H1 (cell line): Measurements from ENCODE around the gene PCYT1A.

ENCODE experiments used
- CEBPB ChIP-seq: IDR thresholded peaks from 2 replicates; pipeline ENCODE4 v1.6.1; 2012; ENCODE audit warnings: low read depth, low read length
- CHD1 ChIP-seq: IDR thresholded peaks from 2 replicates; pipeline ENCODE4 v1.6.1; 2012; ENCODE audit warnings: low read depth, low read length, improper control_type of control experiment
- CTCF ChIP-seq, 3 experiments: IDR thresholded peaks; 1 replicate in 2 of 3; 2 replicates in 1 of 3; pipeline versions ENCODE4 v1.5.1 to v1.6.1; 2011; ENCODE audit warnings: low read length in 3 of 3, mild to moderate bottlenecking in 3 of 3, inconsistent platforms in 2 of 3, low read depth in 1 of 3, moderate library complexity in 1 of 3; ENCODE audit not compliant: insufficient read depth in 1 of 3; ENCODE audit errors: control extremely low read depth in 1 of 3
- EZH2 ChIP-seq: fragments of 200-600 bp; sonication (generic); IDR thresholded peaks from 2 replicates; pipeline ENCODE4 v1.7.1; 2012; ENCODE audit warnings: low read depth, mild to moderate bottlenecking, moderate library complexity, low read length, inconsistent platforms; ENCODE audit not compliant: severe bottlenecking
- JUN ChIP-seq: IDR thresholded peaks from 2 replicates; pipeline ENCODE4 v1.6.1; 2011; ENCODE audit warnings: low read depth, mild to moderate bottlenecking, improper control_type of control experiment, low read length
- NANOG ChIP-seq: IDR thresholded peaks from 2 replicates; pipeline ENCODE4 v1.6.1; 2011; ENCODE audit warnings: low read length, low read depth, mild to moderate bottlenecking, inconsistent platforms; ENCODE audit not compliant: insufficient read depth, poor library complexity, severe bottlenecking
- POLR2A ChIP-seq, 2 experiments: IDR thresholded peaks; 1 replicate in 1 of 2; 2 replicates in 1 of 2; pipeline ENCODE4 v1.6.1; 2011; ENCODE audit warnings: low read depth in 2 of 2, low read length in 2 of 2, mild to moderate bottlenecking in 2 of 2; ENCODE audit errors: control extremely low read depth in 1 of 2
- POLR2AphosphoS5 ChIP-seq: IDR thresholded peaks from 2 replicates; pipeline ENCODE4 v1.6.1; 2011; ENCODE audit warnings: low read depth, low read length
- SIN3A ChIP-seq, 2 experiments: IDR thresholded peaks in 1 of 2; conservative IDR thresholded peaks in 1 of 2; 2 replicates each; pipeline ENCODE4 v1.6.1; 2011 to 2012; ENCODE audit warnings: low read length in 2 of 2, improper control_type of control experiment in 1 of 2, low read depth in 1 of 2, mild to moderate bottlenecking in 1 of 2
- SIX5 ChIP-seq: IDR thresholded peaks from 2 replicates; pipeline ENCODE4 v1.6.1; 2011; ENCODE audit warnings: mild to moderate bottlenecking, low read depth, low read length
- SRF ChIP-seq: IDR thresholded peaks from 2 replicates; pipeline ENCODE4 v1.6.1; 2011; ENCODE audit warnings: mild to moderate bottlenecking, low read depth, low read length, moderate library complexity
- SUZ12 ChIP-seq: fragments of 200-600 bp; sonication (generic); IDR thresholded peaks from 2 replicates; pipeline ENCODE4 v1.6.1; 2012; ENCODE audit warnings: mild to moderate bottlenecking, inconsistent platforms, low read length, moderate library complexity, mixed read lengths
- TEAD4 ChIP-seq: IDR thresholded peaks from 2 replicates; pipeline ENCODE4 v1.6.1; 2012; ENCODE audit warnings: low read depth, low read length, inconsistent platforms, mixed read lengths
- USF2 ChIP-seq: IDR thresholded peaks from 2 replicates; pipeline ENCODE4 v1.6.1; 2011; ENCODE audit warnings: low read length, improper control_type of control experiment

DNA sequence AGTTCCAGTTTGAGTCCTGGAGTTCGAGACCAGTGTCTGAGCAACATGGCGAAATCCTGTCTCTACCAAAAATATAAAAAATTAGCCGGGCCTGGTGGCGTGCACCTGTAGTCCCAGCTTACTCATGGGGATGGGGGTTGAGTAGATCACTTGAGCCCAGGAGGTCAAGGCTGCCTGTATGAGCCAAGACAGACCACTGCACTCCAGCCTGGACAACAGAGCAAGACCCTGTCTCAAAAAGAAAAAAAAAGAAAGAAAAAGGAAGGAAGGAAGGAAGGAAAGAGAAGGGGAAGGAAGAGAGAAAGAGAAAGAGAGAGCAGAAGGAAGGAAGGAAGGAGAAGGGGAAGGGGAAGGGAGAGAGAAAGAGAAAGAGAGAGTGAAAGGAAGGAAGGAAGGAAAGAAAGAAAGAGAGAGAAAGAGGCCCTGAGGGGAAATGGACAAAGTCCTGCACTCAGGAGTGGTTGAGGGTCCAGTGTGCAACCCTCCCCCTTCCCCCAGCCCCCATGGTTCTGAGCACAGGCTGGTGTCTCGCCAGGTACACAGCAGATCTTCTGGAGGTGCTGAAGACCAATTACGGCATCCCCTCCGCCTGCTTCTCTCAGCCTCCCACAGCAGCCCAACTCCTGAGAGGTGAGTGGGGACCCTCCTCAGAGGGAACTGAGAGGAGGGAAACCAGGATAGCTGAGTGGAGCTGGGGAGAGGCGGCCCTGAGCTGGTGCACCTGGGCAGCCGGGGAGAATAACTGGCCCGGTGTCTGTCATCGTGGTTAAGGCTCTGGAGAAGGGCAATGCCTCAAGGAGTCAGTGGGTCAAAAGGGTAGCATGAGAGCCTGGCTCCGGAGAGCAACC, 70.0 kb downstream of the PCYT1A start:
- TF ChIP-seq TEAD4, result no peak
- TF ChIP-seq CHD1, result no peak
- no peak for TF ChIP-seq EZH2
- TF ChIP-seq CEBPB, result no peak
- no peak for TF ChIP-seq CTCF (IDR thresholded peaks at IDR 0.05; ENCODE audit: control extremely low read depth in 1 of 3, insufficient read depth in 1 of 3, low read depth in 1 of 3, low read length in 3 of 3)
- no peak for TF ChIP-seq POLR2A (IDR thresholded peaks at IDR 0.05; ENCODE audit: control extremely low read depth in 1 of 2, low read depth in 2 of 2, low read length in 2 of 2)
- TF ChIP-seq USF2, result no peak
- TF ChIP-seq SUZ12, result no peak
- TF ChIP-seq NANOG, result no peak
- TF ChIP-seq JUN, result no peak
- TF ChIP-seq SIN3A (conservative IDR thresholded peaks at IDR 0.05 in 1 of 2, IDR thresholded peaks at IDR 0.05 in 1 of 2; ENCODE audit: low read depth in 1 of 2, low read length in 2 of 2), result no peak
- no peak for TF ChIP-seq POLR2AphosphoS5
- no peak for TF ChIP-seq SRF
- TF ChIP-seq SIX5, result no peak
